Lung microvascular endothelial cell (primary cell): Measurements from ENCODE around the gene TP73. TPM values are rescaled to one million over a fixed set of nuclear protein-coding genes. Genes with fewer than 3 reads are reported as not detected.
A peak's percentile ranks its signal among the peaks of the same experiment; 100 is the strongest.

ENCODE experiments used
- DNase-seq, 2 donors: peaks; one replicate each; pipeline versions ENCODE4 v3.0.0 to v3.0.0-alpha.2; 2010; ENCODE audit warnings: low read depth in 2 of 2
- total RNA-seq: library from RNA; depleted of rRNA; stranded (reverse); fragments of >200 nt; gene quantifications from 2 replicates; pipeline ENCODE4 v1.2.1, GENCODE V29; 2014

TP73 gene
- total RNA-seq, 1 donor from 2014 or later = under 0.01 TPM

DNA sequence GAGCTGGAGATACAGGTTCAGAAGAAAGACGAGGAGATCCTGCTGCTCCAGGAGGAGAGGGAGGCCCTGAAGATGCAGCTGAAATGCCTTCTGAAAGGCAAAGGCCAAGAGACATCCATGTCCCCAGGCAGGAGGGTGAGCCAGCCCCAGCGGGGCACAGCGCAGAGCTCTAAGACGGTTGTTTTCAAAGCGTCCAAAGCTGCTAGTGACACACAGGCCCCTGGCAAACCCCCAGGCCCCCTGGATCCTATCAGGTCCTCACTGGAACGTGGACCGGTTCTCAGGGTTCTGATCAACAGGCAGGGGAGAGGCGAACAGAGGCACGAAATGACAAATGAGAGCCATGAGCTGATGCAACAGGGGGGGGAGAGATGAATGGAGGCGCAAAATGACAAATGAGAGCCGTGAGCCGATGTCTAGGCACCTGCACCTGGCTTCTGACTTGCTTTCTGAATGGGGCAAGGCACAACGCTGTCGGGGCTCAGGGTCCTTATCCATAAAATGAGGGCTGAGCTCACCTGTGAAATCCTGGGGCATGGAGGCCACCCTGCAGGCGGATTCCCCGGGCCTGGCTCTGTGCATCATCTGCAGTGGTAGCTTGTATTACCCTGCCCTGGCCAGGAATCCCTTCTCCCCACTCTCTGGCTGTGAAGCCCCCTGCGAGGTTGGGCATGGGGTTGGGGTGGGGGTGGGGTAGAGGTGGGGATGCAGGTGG, 109.1 kb downstream of the TP73 start:
- DNase-seq = no peak

DNA sequence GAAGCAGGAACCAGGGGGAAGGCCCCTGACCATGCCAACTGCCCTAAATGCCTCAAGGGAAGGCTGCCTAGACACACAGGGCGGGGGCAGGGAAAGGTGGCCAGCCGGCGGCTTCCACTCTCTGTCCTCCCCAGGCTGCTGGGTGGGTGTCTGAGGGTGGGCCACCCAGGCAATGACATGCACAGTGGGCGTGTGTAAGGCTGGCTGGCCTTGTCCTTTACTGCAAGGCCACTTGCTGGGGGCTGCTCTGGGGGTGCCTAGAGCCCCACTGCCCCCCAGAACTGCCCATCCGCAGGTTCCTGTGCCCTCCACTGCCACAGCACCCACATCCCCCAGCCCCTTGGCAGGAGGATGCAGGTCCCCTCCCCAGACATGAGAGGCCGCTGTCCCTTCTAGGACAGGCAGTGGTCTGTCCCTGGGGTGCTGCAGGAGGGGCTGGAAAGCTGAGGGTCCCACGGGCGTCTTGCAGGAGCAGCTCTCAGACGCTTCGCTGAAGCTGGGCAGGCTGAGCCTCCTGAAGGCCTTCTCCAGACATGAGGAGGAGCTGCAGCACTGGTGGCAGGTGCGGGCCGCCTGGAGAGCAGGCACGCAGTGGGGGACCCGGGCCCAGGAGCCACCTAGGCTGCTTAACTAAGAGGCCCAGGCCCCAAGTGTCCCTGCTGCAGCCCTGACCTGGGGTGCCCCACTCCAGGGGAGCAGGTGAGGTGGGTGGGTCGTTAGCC, 110.0 kb downstream of the TP73 start:
- no peak for DNase-seq

DNA sequence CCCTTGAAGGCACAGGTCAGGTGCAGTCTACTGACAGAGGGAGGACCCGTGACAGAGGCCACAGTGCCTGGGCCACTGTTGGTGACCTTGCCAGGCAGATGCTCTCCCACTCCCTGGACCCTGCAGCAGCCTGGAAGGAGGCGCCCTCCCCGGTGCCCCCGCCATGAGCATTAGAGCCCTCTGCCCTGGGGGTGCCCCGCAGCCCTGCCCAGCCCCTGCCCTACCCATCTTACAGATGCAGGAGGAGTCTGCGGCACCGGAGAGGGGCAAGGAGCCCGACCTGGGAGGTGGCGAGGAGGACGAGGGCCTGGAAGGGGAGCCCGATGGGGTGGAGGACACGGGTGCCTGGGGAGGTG, 110.5 kb downstream of the TP73 start:
- no peak for DNase-seq

DNA sequence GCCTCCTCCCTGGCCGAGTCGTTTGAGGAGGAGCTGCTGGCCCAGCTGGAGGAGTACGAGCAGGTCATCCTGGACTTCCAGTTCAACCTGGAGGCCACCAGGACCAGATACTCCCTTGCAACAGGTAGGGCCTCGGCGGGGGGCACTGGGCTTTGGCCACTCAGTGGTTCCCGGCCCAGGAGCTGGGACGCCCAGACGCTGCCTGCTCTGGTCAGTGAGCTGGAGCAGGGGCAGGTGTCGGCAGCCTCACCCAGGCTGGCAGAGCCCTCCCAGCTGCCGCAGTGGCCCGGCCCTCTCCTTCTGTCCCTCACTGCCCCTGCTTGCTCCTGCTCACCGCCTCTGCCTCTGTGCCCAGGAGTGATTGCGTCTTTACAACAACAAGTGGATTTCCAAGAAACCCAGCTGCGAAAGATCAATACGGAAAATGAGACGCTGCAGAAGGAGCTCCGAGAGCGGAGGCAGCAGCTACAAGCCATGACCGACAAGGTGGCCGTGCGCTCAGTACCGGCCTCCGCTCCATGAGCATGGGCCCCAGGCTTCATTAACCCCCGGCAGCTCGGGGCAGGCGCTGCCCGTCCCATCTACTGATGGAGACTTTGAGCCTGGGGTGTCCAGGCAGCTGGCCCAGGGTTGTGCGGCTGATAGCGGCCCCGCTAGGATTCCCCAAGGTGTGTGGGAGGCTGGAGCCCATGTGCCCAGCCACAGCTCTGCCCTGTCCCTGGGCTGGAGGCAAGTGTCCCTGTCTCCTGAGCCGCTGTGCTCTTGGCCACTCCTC, 111.2 kb downstream of the TP73 start:
- no peak for DNase-seq

DNA sequence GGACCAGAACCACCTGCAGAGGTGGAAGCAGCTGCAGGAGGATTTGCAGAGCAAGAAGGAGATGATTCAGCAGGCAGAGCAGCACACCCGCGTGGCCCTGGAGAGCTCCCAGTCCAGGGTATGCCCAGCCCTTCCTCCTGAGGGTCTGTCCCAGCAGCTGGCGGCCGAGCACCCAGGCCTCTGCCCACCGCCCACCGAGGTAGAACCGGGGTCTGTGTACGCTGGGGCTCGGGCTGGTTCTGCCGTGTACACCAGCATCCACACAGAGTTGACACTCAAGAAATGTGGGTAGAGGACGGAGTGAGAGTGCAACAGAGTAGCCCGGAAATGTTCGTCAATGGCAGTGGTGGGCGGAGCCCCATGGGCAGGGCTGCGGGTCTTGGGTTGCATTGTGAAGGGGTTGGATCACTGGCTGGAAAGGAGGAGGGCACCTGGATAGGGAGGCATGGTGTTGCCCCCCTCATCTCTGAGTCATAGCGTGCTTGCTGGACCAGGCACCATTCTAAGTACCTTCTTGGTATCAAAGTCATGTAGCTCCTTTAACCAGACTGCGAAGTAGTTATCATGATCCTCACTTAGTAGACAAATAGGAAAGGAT, 115.1 kb downstream of the TP73 start:
- DNase-seq = no peak

DNA sequence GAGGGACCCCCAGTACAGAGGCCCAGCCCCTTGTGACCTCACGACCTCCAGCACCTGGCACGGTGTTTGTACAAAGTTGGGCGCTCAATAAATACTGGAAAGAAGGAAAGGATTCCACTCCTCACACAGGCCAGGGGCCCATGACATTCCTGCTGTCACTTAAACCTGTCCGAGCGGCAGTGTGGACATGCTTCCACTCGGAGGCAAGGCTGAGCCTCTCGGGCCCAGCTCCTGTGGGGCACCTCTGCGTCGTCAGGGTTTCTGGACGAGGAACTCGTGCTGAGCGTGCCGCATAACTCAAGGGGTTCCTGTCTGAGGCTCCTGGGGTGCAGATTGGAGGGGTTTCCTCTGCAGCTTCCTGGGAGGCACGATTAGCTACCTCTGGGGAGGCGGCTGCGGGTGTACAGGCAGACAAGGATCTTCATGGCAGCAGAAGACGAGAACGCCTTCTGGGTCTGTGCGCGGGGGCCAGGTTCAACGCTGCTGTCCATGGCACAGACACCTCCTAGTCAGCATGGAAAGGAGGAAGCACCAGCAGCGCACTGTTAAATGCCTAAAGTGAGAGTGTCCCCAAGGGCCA, 116.6 kb downstream of the TP73 start:
- DNase-seq = no peak

DNA sequence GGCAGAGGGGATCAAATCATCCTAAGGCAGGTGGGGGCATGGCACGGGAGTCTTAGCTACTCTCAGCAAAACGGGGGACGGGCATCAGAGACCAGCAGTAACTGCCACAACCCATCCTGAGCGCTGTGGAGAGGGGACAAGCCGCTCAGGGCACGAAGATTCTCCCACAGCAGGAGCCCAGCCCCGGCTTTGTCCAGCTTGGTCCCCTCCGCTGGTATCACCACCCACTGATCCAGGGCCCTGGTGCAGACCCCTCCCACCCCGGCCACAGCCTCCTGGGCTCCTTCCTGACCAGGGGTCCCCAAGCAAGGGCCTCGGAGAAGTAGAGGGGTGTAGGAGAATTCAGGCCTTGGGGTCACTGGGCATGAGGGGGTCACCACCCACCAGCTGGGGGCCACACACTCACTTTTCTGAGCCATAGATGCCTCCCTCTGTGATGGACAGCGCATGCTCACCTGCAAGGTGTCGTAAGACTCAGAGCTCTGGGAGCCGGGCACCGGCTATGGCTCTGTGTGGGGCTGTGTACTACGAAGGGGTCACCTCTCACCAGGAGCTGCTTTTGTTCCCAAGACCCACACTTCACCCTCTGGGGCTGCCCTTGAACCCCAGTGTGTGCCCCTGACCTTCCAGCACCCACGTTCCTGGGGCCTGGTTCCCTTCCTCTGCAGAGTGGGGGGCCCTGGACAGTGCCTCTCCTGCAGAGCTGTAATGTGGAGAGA, 117.9 kb downstream of the TP73 start:
- no peak for DNase-seq

DNA sequence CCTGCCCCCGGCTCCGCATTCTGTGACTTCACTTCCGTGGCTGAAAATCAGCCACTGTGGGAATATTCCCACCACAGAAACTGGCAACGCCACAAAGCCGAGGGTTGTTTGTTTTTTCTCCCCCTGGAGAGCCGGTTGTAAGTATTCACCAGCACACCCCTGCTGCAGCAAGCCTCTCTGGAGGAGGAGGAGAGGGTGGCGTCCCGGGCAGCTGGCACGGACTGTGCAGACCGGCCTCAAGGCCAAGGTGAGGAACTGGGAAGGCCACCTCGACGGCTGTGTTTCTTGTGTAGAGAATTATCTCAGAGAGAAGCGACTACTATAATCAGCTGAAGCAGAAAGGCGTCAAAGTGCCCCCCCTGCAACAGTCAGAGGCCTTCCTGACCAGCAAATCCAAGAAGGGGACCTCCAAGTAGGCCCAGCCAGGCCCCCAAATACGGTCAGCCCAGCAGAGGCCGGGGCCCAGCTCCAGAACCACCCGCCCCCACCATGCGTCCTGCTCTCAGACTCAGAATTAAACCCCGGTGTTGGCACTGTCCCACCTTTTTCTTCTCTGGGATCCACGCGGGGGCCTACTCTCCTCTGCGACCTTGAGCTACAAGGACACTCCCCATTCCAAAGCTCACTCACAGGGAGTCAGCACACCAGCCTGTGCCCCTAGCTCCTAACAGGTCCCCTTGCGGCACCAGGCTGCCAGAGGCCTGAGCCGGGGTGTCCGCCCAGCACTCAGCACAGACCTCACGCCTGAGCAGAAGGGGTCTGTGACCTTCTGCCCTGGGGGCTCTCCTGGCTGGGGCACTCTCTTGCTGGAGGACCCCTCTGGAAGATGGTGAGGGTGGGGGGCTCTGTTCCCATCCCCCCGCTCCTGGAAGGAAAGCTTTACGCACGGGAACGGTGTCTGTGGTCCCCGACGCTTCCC, 119.1 kb downstream of the TP73 start:
- DNase-seq = no peak

DNA sequence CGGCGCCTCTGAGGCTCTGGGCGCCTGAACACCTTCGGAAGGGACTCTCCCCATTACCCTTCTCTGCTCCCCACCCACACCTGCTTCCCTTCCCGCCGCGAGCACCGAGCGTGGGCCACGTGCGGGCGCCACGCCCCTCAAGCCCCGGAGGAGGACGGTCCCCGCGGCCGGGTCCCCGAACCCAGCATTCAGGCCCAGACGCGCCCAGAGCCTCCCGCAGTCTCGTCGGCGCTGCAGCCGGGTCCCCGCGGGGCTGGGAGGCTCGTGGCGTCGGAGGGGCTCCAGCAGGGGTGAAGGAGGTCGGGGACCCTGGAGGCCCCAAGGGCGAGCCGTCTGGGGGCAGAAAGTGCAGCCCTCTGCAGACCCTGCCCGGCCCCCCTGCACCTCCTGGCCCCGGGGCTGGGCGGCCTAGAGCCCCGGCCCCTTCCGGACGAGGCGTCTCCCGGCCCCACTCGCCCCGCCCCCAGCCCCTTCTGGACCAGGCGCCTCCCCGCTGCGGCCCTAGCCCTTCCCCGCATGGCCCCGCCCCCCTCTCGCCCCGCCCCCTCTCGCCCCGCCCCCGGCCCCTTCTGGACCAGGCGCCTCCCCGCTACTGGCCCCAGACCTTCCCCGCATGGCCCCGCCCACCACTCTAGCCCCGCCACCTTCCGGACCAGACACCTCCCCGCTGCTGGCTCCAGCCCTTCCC, 119.9 kb downstream of the TP73 start:
- DNase-seq = peak; percentile 55 to 87

DNA sequence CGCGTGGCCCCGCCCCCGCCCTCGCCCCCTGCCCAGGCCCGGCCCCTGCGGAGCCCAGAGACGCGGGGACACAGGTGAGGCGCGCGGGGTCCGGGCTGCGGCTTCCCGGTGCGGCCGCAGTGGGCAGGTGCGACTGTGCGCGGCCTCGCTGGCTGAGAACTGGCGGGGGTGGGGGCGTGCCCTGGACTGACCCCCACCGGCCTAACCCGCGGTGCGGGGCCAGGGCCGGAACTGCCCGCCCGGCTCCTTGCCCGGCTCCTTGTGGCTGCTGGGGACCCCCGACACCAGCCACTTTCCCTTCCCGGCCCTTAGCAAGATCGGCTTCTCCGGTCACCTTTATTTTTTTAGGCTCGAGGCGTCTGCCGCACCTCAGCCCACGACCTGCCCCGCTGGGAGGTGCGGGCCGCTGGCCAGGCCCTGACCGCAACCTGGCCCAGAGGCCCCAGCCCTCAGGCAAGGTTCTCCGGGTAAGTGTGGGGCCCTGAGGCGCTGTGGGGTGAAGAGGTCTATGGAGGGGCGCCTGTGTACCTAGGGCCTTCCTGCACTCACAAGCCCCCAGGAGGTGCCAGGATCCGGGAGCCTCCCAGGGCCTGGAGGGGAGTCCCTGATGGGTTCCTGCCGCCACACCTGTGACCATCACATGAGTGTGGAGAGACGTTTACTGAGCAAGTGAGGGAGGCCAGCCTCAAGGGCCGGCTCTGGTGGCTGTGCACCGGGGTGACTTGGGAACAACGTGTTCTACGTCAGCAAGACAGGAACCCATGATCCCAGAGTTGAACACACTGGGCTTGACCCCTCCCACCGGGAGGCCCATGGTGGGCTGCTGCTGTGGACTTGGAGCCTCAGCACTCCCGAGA, 120.6 kb downstream of the TP73 start, which contains the start of gene SMIM1:
TSS of gene SMIM1 (plus strand) at position 35 of the 857 bp plus-strand sequence. CDS start 2,625 bp downstream, outside the sequence.
- DNase-seq = no peak

DNA sequence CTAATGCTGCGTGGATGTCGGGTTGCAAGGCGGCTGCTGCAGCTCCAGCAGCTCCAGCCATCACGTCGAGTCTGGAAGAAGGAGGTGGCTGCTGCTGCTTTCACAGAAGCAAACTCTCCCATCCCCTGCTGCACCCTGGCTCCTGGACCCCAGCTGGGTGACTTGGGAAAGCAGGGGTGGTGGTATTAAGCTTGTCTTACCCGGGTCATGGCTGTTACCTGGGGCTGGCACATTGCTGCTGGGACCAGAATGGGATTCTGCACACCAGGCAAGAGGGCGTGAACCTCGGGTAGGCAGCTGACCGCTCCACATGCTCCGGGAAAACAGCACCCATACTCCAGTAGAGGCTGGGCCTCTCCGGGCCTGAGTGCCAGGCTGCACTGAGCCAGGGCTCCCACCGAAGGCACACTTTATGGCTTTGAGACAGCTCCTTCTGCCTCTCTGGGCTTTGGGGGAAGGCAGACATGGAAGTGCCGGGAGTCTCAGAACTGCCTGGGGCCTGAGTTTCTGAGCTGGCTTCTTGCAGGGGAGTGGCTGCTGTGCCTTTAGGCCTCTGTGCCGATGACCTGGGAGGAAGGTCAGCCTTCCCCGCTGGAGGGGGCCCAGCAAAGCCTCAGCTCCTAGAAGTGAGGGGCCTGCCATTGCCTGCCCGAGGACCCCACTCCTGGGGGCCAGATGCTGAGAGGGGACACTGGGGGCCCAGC, 121.4 kb downstream of the TP73 start:
- DNase-seq = no peak

DNA sequence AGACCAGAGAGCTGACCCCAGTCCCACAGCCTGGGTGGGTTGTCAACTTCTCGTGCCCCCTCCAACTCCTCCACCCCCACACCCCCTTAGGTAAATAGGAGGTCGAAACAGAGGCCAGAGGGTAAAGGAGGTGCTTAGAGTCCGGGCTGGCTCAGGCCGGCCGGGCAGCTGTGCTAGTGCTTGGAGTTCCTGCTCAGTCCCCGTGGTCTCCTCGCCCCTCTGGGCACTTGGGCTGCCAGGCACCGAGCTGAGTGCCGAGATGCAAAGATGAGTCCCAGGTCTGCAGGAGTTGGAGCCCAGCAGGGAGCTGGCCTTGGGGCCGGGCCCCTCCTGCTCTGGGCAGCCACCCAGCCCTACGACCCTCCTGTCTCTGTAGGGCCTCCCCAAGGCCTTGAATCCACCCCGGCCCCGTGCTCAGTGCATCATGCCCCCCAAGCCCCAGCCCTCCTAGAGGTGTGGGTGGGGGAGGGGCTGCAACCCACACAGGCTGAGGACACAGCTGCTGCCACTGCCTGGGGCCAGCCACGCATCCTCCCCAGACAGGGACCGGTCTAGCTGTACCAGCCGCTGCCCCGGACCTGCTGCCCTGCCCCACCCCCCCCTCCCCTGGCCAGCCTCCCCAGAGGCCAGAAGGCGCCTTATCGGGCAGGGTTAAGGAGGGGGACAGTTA, 122.1 kb downstream of the TP73 start:
- DNase-seq = no peak

DNA sequence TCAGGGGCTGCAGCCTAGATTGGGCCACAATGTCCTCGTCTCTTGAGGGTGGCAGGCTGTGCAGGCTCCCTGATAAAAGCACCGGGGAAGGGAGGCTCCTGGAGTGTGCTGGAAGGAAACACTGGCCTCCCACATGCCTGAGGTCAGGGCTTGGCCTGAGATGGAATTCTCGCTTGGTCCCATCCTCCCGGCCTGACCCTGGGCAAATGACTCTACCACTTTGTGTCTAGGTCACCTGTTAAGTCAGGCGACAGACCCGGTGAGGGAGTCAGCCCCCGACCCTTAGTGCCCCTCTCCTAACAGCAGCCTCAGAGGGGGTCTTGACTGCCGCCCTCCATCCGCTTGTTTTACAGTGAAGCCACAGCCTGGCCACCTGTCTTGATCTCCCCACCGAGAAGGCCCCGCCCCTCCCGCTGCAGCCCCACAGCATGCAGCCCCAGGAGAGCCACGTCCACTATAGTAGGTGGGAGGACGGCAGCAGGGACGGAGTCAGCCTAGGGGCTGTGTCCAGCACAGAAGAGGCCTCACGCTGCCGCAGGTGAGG, 122.7 kb downstream of the TP73 start:
- DNase-seq = no peak

DNA sequence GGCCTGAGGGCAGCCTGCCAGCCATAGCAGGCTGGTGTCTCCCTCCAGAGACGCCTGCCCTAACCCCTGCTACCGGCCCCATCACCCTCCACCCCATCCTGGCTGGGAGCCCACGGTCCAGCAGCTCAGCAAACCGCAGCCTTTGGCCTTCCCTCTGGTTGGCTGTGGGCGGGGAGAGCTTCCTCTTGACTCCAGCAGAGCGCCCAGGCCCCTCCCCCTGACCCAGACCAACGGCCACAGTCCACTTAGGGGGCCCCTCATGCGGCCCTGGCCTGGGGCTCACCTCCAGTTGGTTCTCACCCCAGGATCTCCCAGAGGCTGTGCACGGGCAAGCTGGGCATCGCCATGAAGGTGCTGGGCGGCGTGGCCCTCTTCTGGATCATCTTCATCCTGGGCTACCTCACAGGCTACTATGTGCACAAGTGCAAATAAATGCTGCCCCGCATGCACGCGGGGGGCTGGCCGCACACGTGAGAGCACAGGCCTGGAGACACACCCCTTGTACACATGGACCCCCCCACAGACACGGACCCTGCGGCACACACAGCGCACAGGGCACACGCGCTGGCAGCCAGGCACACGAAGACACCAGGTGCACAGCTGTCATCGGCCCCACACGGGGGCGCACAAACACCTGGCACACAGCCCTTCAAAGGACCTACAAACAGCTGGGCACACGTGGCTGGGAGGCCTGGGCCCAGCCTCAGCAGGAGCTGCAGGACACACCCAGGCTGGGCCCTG, 123.3 kb downstream of the TP73 start:
- DNase-seq = peak; percentile 34 to 59

DNA sequence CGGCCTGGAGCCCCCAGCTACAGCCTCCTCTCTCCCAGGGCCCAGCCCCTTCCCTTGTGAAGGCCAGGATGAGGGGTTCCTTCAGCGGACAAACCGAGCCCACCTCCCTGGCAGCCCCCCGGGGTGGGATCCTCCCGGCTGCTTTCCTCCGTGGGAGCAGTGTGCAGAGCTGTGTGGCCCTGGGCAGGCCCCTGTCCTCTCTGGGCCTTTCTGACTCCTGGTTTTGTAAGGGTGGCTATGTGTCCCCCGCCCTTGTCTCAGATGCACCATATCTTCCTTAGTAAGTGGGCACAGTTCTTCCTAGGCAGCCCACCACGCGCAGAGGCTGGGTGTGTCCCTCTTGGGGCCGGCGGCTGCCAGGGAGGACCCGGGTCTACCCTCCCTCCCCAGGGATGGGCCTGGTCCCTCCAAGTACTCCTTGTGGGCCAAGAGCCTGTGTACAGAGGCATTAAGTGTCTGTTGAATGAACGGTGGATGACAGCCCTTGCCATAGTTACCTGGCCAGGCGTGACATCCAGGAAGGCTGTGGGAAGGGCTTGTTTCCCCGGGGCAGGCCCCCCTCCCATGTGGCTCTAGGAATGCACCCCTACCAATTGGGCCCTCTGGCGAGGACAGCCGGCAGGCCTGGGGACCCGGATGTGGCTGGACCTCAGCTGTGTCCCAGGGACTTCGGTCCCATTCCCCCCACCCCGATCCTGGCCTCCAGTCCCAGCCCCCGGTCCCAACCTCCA, 124.1 kb downstream of the TP73 start:
- DNase-seq = no peak
